ENCODE measurements around the gene IL12A.

IL12A gene

DNA sequence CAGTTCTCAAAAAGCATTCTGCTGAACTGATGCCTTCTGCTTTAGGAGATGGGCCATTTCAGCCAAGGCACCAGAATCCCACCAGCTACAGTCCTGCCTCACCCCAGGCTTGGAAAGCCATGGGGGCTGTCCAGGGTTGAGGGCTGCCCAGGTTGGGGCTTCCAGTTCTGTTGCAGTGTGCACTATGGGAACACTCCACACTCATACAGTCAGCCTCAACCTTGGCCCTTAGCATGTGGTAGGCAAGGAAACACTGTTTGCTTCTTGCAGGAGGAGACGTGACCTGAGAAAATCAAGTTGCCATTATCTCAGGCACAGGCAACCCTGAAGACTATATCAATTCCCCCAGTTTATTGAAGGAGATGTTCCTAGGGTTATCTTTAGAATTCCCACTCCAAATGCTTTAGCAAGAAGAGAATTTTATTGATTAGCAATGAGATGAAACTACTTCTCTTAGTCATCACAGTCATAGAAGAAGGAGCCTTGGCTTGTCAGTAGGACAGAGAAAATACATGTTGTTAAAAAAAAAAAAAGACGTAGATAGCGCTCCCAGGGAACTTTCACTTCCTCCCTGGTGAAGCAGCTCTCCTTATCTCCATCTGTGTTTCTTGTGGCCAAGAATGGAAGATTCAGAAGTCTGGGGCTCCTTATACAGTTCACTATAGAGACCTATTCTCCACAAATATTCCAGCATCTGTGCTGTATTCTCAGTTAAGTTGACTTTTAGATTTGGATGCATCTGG, 38.3 kb upstream of the IL12A start:
- no peak for DNase-seq (ENCODE audit: low read depth, low spot score)
- in situ Hi-C loops (cut with HindIII; ENCODE audit: low sequenced_read_pairs), result no loop called here
- TF ChIP-seq, protein P1, sequence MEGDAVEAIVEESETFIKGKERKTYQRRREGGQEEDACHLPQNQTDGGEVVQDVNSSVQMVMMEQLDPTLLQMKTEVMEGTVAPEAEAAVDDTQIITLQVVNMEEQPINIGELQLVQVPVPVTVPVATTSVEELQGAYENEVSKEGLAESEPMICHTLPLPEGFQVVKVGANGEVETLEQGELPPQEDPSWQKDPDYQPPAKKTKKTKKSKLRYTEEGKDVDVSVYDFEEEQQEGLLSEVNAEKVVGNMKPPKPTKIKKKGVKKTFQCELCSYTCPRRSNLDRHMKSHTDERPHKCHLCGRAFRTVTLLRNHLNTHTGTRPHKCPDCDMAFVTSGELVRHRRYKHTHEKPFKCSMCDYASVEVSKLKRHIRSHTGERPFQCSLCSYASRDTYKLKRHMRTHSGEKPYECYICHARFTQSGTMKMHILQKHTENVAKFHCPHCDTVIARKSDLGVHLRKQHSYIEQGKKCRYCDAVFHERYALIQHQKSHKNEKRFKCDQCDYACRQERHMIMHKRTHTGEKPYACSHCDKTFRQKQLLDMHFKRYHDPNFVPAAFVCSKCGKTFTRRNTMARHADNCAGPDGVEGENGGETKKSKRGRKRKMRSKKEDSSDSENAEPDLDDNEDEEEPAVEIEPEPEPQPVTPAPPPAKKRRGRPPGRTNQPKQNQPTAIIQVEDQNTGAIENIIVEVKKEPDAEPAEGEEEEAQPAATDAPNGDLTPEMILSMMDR (IDR thresholded peaks at IDR 0.05; ENCODE audit: low read depth, low read length), result no peak
- no peak overlapping the region for H3K4me3 ChIP-seq (ENCODE audit: low read depth, low read length)

DNA sequence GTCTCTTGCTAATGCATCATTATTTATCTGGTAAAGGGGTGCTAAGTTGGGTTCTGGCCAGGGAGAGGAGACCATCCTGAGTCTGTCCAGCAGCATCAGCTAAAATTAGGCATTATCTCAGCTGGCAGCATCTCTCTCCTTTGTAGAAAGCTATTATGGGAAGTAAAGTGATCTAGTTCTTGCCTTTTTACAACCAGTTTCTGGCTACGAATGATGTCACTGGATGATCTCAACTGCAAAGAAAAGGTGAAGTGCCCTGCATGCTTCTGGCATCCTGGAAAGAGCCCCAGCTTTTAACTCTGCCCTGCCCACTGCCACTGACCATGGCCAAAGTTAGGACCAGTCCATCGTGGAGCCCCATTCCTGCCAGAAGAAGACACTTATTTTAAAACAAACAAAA, 37.1 kb upstream of the IL12A start:
- no peak overlapping the region for H3K4me3 ChIP-seq (ENCODE audit: low read depth, low read length)
- in situ Hi-C loops (cut with HindIII; ENCODE audit: low sequenced_read_pairs), result no loop called here
- no peak for DNase-seq (ENCODE audit: low read depth, low spot score)
- TF ChIP-seq, protein P1 (IDR thresholded peaks at IDR 0.05; ENCODE audit: low read depth, low read length), result no peak

DNA sequence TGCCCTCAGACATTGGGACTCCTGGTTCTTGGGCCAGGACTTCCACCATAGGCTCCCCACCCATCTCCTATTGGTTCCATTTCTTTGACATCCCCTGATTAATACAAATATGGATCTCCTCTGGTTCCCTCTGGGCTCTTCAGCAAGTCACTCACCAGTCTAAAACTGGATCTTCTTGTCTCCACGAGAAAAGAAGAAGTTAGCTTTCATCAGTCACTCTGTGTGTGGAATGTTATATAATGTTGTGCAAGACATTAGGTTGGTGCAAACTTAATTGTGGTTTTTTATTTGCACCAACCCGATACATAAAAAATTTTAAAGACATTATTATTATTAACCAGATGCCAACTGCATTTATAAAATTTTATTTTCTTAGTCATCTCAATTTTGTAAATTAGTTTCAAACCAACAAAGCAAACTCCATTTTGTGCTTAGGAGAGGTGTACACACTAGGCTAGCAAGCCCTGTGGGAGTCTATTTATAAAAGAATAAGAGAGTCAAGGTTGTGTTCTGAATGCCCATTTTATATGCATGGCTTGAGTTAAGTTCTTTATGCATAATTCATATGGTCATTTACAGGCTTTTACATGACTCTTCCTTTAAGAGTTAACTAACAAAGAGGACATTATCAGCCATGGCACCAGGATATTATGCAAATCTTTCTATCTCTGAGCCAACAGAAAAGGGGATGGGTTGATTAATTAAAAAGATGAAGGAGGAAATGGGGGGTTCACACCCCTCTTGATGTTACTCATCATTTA, 35.1 kb upstream of the IL12A start:
- TF ChIP-seq, protein P1 (IDR thresholded peaks at IDR 0.05; ENCODE audit: low read depth, low read length), result no peak
- no peak for DNase-seq (ENCODE audit: low read depth, low spot score)
- H3K4me3 ChIP-seq (ENCODE audit: low read depth, low read length), result no peak overlapping the region
- in situ Hi-C loops (cut with HindIII; ENCODE audit: low sequenced_read_pairs), result no loop called here

DNA sequence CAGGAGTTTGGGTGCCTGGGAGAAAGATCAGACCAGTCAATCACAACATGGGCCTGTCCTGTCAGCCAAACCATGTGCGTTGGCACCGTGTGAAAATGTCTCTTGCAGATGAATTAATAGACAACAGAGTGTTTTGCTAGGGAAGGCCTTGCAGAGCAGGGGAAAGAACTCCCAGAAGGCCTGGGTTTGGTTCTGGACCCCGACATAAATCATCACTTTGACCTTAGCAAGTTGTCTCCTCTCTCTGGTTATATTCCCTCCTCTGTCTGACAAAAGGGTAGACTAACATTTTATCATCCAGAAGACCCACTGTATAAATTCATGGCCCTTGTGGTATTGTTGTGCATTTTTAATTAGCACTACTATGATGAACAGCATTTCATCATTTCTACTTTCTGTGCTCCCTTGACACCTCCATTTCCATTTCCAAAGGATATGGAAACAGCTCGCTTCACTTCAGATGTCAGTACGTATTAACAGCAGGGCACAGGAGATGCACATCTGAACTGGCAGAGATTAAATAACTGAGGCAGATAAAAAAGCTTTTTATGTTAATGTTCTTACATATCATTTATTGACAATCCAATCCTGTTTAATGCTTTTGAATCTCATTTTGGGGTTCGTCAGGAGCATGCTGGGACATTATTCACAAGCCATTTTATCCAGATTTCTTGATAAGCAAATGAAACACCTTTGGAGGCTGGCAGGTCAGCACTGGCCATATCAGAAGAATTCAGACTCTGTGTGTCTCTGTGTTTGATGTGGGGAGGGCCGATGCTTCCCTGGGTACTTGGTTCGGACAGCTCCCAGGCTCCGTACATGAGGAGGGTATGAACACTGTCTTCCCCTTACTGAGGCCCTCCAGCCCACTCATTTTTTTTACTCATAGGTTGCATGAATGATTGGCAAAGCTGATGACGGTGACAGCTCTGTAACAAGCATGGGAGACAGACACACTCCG, 28.2 kb upstream of the IL12A start:
- no peak for DNase-seq (ENCODE audit: low read depth, low spot score)
- TF ChIP-seq, protein P1 (IDR thresholded peaks at IDR 0.05; ENCODE audit: low read depth, low read length), result no peak
- H3K4me3 ChIP-seq (ENCODE audit: low read depth, low read length), result no peak overlapping the region
- in situ Hi-C loops (cut with HindIII; ENCODE audit: low sequenced_read_pairs), result no loop called here

DNA sequence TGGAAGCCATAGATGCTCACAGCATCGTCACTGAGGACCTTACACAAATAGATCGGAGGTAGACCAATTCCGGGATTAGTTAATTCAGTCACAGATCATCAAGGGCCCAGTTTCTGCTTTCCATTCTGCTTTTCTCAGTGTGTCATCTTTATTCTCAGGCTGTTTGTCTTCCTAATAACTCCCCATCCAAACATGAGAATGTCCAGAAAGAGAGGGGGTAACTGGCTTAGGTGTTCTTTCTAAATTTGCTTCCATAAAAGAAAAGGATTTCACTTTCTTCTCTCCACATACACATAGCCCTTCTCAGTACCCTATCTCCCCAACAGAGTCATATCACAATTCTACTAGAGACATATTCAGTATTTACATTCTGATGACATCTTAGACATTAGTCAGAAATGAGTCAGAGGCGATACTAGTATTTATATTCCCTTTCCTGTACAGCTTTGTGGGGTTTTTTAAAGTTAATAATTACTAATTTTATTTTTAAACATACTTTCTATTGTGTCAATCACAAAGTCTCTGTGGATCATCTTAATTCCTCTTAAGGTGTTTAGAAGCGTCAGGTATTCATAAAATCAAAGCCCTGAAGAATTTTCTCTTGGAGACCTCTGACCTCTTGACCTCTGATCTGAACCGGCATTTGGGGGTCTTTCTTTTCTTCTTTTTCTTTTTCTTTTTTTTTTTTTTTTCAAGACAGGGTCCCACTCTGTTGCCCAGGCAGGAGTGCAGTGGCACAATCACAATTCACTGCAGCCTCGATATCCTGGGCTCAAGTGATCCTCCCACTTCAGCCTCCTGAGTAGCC, 24.3 kb upstream of the IL12A start:
- TF ChIP-seq, protein P1 (IDR thresholded peaks at IDR 0.05; ENCODE audit: low read depth, low read length), result no peak
- DNase-seq (ENCODE audit: low read depth, low spot score), result peak; percentile 72
- in situ Hi-C loops (cut with HindIII; ENCODE audit: low sequenced_read_pairs), result no loop called here
- no peak overlapping the region for H3K4me3 ChIP-seq (ENCODE audit: low read depth, low read length)
